Femur (tissue), 1 donor: ENCODE data around the gene CARMIL3.

Source experiments
- DNase-seq: peaks from one replicate; pipeline ENCODE4 v3.0.0-alpha.2; 2017

CARMIL3 gene

GRCh38 chr14:24062216-24062980 lies 10.6 kb downstream of the CARMIL3 start:
- no peak for DNase-seq

- DNase-seq: no peak
Observed at GRCh38 chr14:24063263-24063836, 11.5 kb downstream of the CARMIL3 start.

GRCh38 chr14:24064091-24064795 lies 12.4 kb downstream of the CARMIL3 start:
- DNase-seq: no peak

GRCh38 chr14:24064856-24065255 lies 13.0 kb downstream of the CARMIL3 start:
- DNase-seq: no peak

GRCh38 chr14:24065408-24065807 lies 13.6 kb downstream of the CARMIL3 start:
- DNase-seq: no peak

- DNase-seq: no peak
Observed at GRCh38 chr14:24066496-24067132, 14.8 kb downstream of the CARMIL3 start.

GRCh38 chr14:24067133-24068082 lies 15.6 kb downstream of the CARMIL3 start:
- no peak for DNase-seq

GRCh38 chr14:24068711-24069410 lies 17.1 kb downstream of the CARMIL3 start:
- DNase-seq: no peak

- DNase-seq: no peak
Observed at GRCh38 chr14:24069411-24069735, 17.6 kb downstream of the CARMIL3 start.

- no peak for DNase-seq
Observed at GRCh38 chr14:24070285-24071143, 18.7 kb downstream of the CARMIL3 start.

GRCh38 chr14:24071144-24071697 lies 19.4 kb downstream of the CARMIL3 start, which contains the start of gene CPNE6:
CPNE6 (plus strand) TSS chr14:24071562; CDS start chr14:24072937, 1,375 bp downstream.
- DNase-seq: no peak

GRCh38 chr14:24071836-24072430 lies 20.1 kb downstream of the CARMIL3 start:
- DNase-seq: no peak

- no peak for DNase-seq
Observed at GRCh38 chr14:24072436-24072835, 20.6 kb downstream of the CARMIL3 start.

- no peak for DNase-seq
Observed at GRCh38 chr14:24072881-24073877, 21.4 kb downstream of the CARMIL3 start.

- no peak for DNase-seq
Observed at GRCh38 chr14:24074625-24075484, 23.0 kb downstream of the CARMIL3 start.

- no peak for DNase-seq
Observed at GRCh38 chr14:24075485-24076301, 23.9 kb downstream of the CARMIL3 start.

- no peak for DNase-seq
Observed at GRCh38 chr14:24076302-24076601, 24.4 kb downstream of the CARMIL3 start.
